ENCODE results near the gene ITCH.

Gene ITCH

GRCh38 chr20:34528921-34529297 is 165.8 kb downstream of the ITCH start:
- Histone ChIP-seq H3K9me2 (replicated peaks; ENCODE audit: insufficient read depth, low read length) (no peaks in the 10 kb centered on the region), H3K27me3 (ENCODE audit: low read length) (no peaks in the 10 kb centered on the region), H3K4me3 (ENCODE audit: insufficient read depth, low read length, poor library complexity, severe bottlenecking) (no peak overlapping the region), H3K79me2 (ENCODE audit: insufficient read depth, low read length) (peaks cover 16% of the 10 kb centered on the region), H3F3A (ENCODE audit: insufficient read depth) (no peaks in the 10 kb centered on the region), H3K4me2 (ENCODE audit: low read depth, low read length, poor library complexity, severe bottlenecking) (no peak overlapping the region), H3K9ac (ENCODE audit: low read length) (no peak overlapping the region), H3K36me3 (ENCODE audit: low read length) (no peaks in the 10 kb centered on the region), H3K9me3 (ENCODE audit: insufficient read depth, low read length) (no peaks in the 10 kb centered on the region), H4K20me1 (ENCODE audit: low read depth, low read length) (no peaks in the 10 kb centered on the region), H3K27ac (ENCODE audit: low read depth, low read length) (no peak overlapping the region), H2AFZ (ENCODE audit: low read depth, low read length, severe bottlenecking) (no peak overlapping the region)
- TF ChIP-seq EZH2phosphoT487 (conservative IDR thresholded peaks at IDR 0.05; ENCODE audit: low read length): no peak
- TF ChIP-seq CTCF (IDR thresholded peaks at IDR 0.05; ENCODE audit: insufficient read depth, low read length, poor library complexity, severe bottlenecking): no peak

- Histone ChIP-seq H3K36me3 (ENCODE audit: low read length) (no peaks in the 10 kb centered on the region), H2AFZ (ENCODE audit: low read depth, low read length, severe bottlenecking) (no peak overlapping the region), H3K4me3 (ENCODE audit: insufficient read depth, low read length, poor library complexity, severe bottlenecking) (no peak overlapping the region), H3K9me2 (replicated peaks; ENCODE audit: insufficient read depth, low read length) (no peaks in the 10 kb centered on the region), H3K9ac (ENCODE audit: low read length) (no peak overlapping the region), H3K79me2 (ENCODE audit: insufficient read depth, low read length) (peaks cover 7% of the 10 kb centered on the region), H3K27me3 (ENCODE audit: low read length) (no peaks in the 10 kb centered on the region), H3K4me2 (ENCODE audit: low read depth, low read length, poor library complexity, severe bottlenecking) (no peak overlapping the region), H3K27ac (ENCODE audit: low read depth, low read length) (no peak overlapping the region), H3K9me3 (ENCODE audit: insufficient read depth, low read length) (no peaks in the 10 kb centered on the region), H4K20me1 (ENCODE audit: low read depth, low read length) (no peaks in the 10 kb centered on the region), H3F3A (ENCODE audit: insufficient read depth) (no peaks in the 10 kb centered on the region)
- no peak for TF ChIP-seq EZH2phosphoT487 (conservative IDR thresholded peaks at IDR 0.05; ENCODE audit: low read length)
- no peak for TF ChIP-seq CTCF (IDR thresholded peaks at IDR 0.05; ENCODE audit: insufficient read depth, low read length, poor library complexity, severe bottlenecking)
Measured at GRCh38 chr20:34529742-34530141, 166.7 kb downstream of the ITCH start.

GRCh38 chr20:34530342-34530741 is 167.3 kb downstream of the ITCH start:
- H3K4me3 ChIP-seq (ENCODE audit: insufficient read depth, low read length, poor library complexity, severe bottlenecking): no peak overlapping the region
- H3K79me2 ChIP-seq (ENCODE audit: insufficient read depth, low read length): peaks cover 1% of the 10 kb centered on the region; the same call in 1 of the 2 replicates

More at GRCh38 chr20:34530342-34530741, 167.3 kb downstream of the ITCH start:
- Histone ChIP-seq H3K27ac (ENCODE audit: low read depth, low read length) (no peak overlapping the region), H3K9me3 (ENCODE audit: insufficient read depth, low read length) (no peaks in the 10 kb centered on the region), H3K27me3 (ENCODE audit: low read length) (no peaks in the 10 kb centered on the region), H2AFZ (ENCODE audit: low read depth, low read length, severe bottlenecking) (no peak overlapping the region), H3K9me2 (replicated peaks; ENCODE audit: insufficient read depth, low read length) (no peaks in the 10 kb centered on the region), H3K9ac (ENCODE audit: low read length) (no peak overlapping the region), H3K4me2 (ENCODE audit: low read depth, low read length, poor library complexity, severe bottlenecking) (no peak overlapping the region), H4K20me1 (ENCODE audit: low read depth, low read length) (no peaks in the 10 kb centered on the region), H3F3A (ENCODE audit: insufficient read depth) (no peaks in the 10 kb centered on the region), H3K36me3 (ENCODE audit: low read length) (no peaks in the 10 kb centered on the region)
- TF ChIP-seq EZH2phosphoT487 (conservative IDR thresholded peaks at IDR 0.05; ENCODE audit: low read length): no peak
- TF ChIP-seq CTCF (IDR thresholded peaks at IDR 0.05; ENCODE audit: insufficient read depth, low read length, poor library complexity, severe bottlenecking): no peak
